Mucosa of gallbladder (tissue), 1 donor: Measurements from ENCODE around the gene ACCS. TPM values are rescaled to one million over a fixed set of nuclear protein-coding genes. Genes with fewer than 3 reads are reported as not detected.

Source experiments
- total RNA-seq: library from RNA; stranded (reverse); gene quantifications from one replicate; pipeline ENCODE4 v1.2.1, GENCODE V29; 2021
- donor health status: DM: no; HTN: no; CAD: no.

Gene ACCS
- total RNA-seq, 1 donor from 2014 or later, result 28.1 TPM

Other genes with a start within 250 kb of the ACCS start
- gene ALKBH3, start 185.4 kb upstream of the ACCS start, total RNA-seq, result 29.3 TPM
- gene C11orf96, start 123.6 kb upstream of the ACCS start, total RNA-seq, result 143 TPM
- not detected for gene ACCSL, start 18.3 kb upstream of the ACCS start, total RNA-seq
- gene EXT2, start 29.4 kb downstream of the ACCS start, total RNA-seq, result 61.3 TPM
- 0.03 TPM for gene ALX4, start 243.9 kb downstream of the ACCS start, total RNA-seq